SK-N-MC (cell line): ENCODE results near the gene BTN3A1.

Experiments
- EZH2 ChIP-seq: fragments of 200-600 bp; sonication (generic); IDR thresholded peaks from one replicate; pipeline ENCODE4 v1.6.1; 2017; ENCODE audit warnings: antibody characterized with exemption
- POLR2AphosphoS5 ChIP-seq: IDR thresholded peaks from 2 replicates; pipeline ENCODE4 v1.6.1; 2012; ENCODE audit warnings: mild to moderate bottlenecking, low read depth, low read length, borderline replicate concordance

GRCh38 chr6:26450240-26450639 is 48.2 kb downstream of the BTN3A1 start:
- no peak for TF ChIP-seq POLR2AphosphoS5
- TF ChIP-seq EZH2, result no peak
